VCaP (cell line): ENCODE measurements around the gene CSTF1.

Source experiments
- H3K27ac ChIP-seq: fragments of 450-650 bp; 2 replicates; pipeline ENCODE4 v1.5.1; 2017
- TF ChIP-seq, protein P1 (sequence below): fragments of 450-650 bp; conservative IDR thresholded peaks from 2 replicates; pipeline ENCODE4 v1.5.1; 2017; ENCODE audit warnings: mild to moderate bottlenecking, moderate library complexity

Gene CSTF1

DNA sequence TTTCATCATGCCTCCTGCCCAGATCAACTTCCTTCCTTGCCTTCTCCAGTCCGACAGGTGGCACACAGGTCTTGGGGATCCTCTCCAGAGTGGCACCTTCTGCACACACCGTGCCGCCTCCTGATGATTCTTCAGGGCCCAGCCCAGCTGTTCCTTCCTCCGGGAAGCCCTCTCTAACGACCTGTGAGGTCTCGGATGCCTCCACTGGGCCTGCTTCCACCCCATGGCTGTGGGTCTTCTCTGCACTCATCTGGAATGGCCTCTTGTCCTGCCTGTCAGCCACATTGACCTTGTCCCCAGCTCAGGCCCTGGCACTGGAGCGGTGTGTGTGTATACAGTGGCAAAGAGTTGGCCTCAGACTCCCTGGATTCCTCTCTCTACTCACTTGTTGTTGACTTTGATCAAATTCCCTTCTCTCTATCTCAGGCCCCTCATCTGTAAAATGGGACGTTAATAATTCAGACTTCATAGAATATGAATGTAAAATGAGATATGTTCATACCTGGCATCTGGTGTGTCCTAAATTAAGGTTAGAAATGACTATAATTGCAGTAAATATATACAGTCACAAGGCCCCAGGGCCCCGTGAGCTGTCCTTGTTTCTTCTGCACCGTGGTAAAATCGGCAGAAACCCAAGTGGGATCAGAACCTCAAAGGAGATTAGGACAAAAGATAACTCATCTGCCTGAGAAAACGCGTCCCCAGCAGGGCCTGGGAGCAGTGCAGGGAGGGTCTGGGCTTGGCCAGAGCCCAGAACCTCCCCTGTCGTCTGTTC is 32.1 kb upstream of the CSTF1 start:
- H3K27ac ChIP-seq, result peak overlapping the region; percentile 88

DNA sequence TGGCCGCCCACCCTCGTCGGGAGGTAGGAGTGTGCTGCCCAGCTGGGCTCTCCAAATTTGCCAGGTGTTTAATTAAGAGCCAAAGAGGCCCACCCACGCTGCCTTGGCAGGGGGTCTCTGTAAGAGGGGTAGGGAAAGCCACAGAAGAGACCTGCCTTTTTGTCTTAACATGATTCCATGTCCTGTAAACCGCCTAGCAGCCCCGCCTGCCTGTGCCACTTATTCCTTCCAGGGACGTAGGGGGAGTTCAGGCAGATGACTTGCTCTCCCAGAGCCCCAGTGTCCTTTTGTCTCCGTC is 31.6 kb upstream of the CSTF1 start:
- TF ChIP-seq, protein P1, sequence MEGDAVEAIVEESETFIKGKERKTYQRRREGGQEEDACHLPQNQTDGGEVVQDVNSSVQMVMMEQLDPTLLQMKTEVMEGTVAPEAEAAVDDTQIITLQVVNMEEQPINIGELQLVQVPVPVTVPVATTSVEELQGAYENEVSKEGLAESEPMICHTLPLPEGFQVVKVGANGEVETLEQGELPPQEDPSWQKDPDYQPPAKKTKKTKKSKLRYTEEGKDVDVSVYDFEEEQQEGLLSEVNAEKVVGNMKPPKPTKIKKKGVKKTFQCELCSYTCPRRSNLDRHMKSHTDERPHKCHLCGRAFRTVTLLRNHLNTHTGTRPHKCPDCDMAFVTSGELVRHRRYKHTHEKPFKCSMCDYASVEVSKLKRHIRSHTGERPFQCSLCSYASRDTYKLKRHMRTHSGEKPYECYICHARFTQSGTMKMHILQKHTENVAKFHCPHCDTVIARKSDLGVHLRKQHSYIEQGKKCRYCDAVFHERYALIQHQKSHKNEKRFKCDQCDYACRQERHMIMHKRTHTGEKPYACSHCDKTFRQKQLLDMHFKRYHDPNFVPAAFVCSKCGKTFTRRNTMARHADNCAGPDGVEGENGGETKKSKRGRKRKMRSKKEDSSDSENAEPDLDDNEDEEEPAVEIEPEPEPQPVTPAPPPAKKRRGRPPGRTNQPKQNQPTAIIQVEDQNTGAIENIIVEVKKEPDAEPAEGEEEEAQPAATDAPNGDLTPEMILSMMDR, result no peak
- H3K27ac ChIP-seq, result peak overlapping the region; percentile 88; the same call in 1 of the 2 replicates

More for the DNA sequence above, 32.1 kb upstream of the CSTF1 start:
- TF ChIP-seq, protein P1, result no peak

DNA sequence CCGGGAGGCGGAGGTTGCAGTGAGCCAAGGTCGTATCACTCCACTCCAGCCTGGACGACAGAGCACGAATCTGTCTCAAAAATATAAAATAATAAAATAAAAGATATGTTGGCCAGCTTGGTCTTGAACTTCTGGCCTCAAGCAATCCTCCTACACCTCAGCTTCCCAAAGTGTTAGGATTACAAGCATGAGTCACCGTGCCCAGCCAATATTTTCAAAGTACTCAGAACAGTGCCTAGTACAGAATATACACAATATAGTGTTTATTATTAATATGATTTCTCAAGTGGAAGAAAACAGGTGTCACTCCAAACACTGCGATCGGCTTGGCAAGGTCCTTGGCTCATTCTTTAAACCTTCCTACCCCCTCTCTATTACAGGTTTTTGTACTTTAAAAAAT is 30.5 kb upstream of the CSTF1 start:
- no peak overlapping the region for H3K27ac ChIP-seq
- TF ChIP-seq, protein P1, result no peak

DNA sequence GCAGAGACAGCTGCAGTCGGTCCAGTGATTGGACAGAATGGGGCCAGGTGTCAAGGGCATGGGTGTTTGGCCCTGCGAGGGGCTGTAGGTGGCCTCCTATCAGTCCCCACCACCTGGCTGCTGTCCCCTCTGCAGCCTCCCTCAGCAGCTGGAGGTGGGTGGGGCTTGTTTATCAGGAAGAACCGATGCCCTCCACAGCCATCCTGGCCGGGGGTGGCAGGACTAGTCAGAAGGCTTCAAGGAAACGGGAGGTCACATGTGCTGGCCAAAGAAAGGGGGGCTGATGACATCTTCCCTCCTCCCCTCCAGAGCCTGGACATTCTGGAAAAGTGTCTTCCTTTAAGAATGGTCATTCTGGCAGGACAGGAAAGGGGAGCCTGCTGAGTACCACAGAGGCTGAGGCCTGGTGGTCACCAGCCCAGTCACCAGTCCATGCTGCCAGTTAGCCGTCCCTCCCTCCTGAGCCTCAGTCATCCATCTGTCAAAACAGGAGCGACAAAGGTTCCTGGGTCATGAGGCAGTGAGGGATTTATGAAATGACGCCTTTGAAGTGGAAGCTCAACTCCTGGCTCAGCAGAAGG is 29.5 kb upstream of the CSTF1 start:
- H3K27ac ChIP-seq, result no peak overlapping the region
- TF ChIP-seq, protein P1, result no peak

DNA sequence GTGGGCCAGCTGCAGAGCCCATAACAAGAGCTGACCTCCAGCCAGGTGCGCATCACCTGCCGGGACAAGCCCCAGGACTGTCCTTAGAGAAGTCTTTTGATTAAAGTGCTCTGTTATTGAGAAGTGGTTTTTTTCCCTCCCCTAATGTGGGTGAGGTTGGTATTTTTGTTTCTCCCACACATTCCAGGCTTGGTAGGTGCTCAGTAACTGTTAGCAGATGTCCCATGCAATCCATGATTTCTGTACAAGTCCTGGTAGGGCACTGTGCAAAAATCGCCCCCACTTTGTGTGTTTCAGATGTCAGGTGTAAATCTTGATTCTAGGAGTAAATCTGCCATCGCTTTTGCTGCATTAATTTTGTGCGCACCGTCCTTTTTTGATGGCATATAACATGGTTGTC is 29.0 kb upstream of the CSTF1 start:
- TF ChIP-seq, protein P1, result no peak
- H3K27ac ChIP-seq, result no peak overlapping the region

DNA sequence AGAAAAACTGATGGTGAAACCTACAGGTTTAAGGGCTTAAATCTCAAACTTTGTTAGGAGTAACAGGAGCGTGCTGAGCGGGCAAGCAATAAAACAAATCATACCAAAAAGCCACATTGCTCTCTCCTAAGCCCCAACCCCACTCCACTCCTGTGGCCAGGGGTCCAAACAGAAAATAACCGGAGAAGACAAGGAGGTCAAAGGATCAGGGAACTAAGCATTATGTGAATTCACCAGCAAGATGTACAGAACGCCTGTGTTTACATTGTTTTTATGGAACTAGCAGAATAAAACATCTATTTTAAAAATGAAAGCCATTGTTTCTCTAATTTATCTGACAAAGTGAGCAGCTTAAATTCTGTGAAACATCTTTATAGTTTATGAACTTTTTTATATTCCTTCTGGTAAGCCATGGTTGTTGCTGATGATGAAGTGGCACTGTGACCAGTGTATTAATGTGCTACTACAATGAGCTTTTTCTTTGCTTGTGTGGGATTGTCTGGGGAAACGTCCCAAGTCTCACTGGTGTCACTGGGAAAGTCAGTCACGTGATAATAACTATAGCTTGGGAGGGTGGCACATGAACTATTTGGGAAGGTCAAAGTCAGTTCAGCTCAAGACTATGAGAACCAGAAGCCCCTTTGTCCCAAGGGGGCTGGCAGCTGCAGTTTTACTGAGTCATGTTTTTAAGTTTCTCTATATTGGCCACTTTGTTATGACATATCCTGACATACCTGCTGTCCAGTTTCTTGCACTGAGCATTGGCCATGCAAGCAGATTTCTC is 23.9 kb upstream of the CSTF1 start:
- TF ChIP-seq, protein P1, result no peak
- no peak overlapping the region for H3K27ac ChIP-seq

DNA sequence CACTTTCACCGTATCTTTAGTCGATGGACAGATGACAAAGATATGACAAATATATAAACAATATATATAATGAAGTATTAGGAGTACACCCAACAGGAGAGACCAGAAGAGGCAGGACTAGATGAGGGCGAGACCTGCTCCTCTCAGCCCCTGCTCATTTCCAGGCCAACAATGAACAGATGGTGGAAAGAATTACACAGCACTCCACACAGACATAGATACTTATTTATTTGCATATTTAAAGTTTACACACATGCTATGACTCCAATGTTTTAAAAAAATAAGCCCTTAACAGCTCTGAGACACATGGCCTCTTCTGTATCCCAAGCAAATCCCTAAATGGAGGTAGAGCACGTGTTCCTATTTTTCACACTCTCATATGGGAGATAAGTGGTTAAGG is 23.3 kb upstream of the CSTF1 start:
- no peak overlapping the region for H3K27ac ChIP-seq
- TF ChIP-seq, protein P1, result no peak
